HEK293T (cell line): Measurements from ENCODE around the gene YBX1.

Experiments
- ARNT ChIP-seq: fragments of 450-650 bp; IDR thresholded peaks from 2 replicates; pipeline ENCODE4 v1.6.1; 2017; ENCODE audit warnings: mild to moderate bottlenecking
- BHLHE40 ChIP-seq: fragments of 450-650 bp; IDR thresholded peaks from 2 replicates; pipeline ENCODE4 v1.6.1; 2016; ENCODE audit warnings: mild to moderate bottlenecking, moderate library complexity, borderline replicate concordance
- ELF4 ChIP-seq: fragments of 450-650 bp; IDR thresholded peaks from 2 replicates; pipeline ENCODE4 v1.6.1; 2017; ENCODE audit warnings: antibody characterized with exemption
- FOXA1 ChIP-seq: fragments of 450-650 bp; IDR thresholded peaks from 2 replicates; pipeline ENCODE4 v1.6.1; 2016; ENCODE audit warnings: mild to moderate bottlenecking
- FOXK2 ChIP-seq: fragments of 450-650 bp; IDR thresholded peaks from 2 replicates; pipeline ENCODE4 v1.6.1; 2016; ENCODE audit warnings: mild to moderate bottlenecking
- FOXM1 ChIP-seq: fragments of 450-650 bp; IDR thresholded peaks from 2 replicates; pipeline ENCODE4 v1.6.1; 2017; ENCODE audit warnings: mild to moderate bottlenecking, borderline replicate concordance
- HDGF ChIP-seq: fragments of 450-650 bp; IDR thresholded peaks from 2 replicates; pipeline ENCODE4 v1.6.1; 2017; ENCODE audit warnings: antibody characterized with exemption, borderline replicate concordance
- LEF1 ChIP-seq: fragments of 450-650 bp; IDR thresholded peaks from 2 replicates; pipeline ENCODE4 v1.6.1; 2017; ENCODE audit warnings: mild to moderate bottlenecking, borderline replicate concordance
- NFRKB ChIP-seq: fragments of 450-650 bp; IDR thresholded peaks from 2 replicates; pipeline ENCODE4 v1.6.1; 2016; ENCODE audit warnings: mild to moderate bottlenecking, moderate library complexity
- SP1 ChIP-seq: fragments of 450-650 bp; IDR thresholded peaks from 2 replicates; pipeline ENCODE4 v1.6.1; 2017
- SUZ12 ChIP-seq: fragments of 450-650 bp; IDR thresholded peaks from 2 replicates; pipeline ENCODE4 v1.6.1; 2016; ENCODE audit warnings: mild to moderate bottlenecking
- TARDBP ChIP-seq: fragments of 450-650 bp; IDR thresholded peaks from 2 replicates; pipeline ENCODE4 v1.6.1; 2016
- ZNF384 ChIP-seq: fragments of 450-650 bp; IDR thresholded peaks from 2 replicates; pipeline ENCODE4 v1.6.1; 2016
- TF ChIP-seq, protein P1 (sequence below): fragments of 450-650 bp; IDR thresholded peaks from 2 replicates; pipeline ENCODE4 v1.6.1; 2016

DNA sequence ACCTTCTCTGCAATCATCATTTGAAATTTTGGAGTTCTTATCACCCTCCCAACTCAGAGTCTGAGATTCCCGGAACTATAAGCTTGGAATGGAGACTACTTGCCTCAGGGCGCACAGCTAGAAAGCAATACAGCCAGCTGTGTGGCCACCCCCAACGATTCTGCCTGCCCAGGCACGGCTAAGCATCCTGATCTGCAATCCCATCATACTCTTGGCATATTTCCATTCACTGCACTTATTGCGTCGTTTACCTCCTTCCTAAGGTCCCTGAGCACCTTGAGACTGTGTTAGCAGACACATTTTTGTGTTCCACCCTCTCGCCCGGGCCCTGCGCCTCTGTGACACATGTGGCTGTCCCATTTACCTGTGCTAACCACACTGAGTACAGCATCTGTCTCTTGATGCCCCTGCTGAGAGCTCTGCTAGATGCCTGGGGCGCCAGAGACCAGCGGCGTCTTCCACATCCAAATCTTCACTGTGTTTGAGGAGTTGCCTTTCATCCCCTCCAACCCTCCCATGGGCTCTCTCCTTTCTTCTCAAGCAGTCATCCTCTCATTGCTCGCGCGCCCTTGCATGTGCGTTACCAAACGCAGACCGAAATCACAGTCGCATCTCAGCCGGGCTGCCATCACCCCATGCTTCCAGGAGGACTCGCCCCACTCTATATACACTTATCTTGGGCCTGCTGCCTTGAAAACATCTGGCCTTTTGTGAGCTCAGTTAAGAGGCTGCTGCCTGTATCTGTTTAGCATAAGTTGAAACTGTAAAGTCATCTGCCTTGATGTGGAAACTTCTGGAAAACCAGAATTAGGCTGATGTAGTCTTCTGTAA lies 61.3 kb downstream of the YBX1 start:
- TF ChIP-seq BHLHE40 (no peak), TARDBP (no peak), HDGF (no peak), FOXM1 (no peak), FOXK2 (no peak), SP1 (no peak), ELF4 (no peak), NFRKB (no peak), ARNT (no peak), LEF1 (no peak), ZNF384 (no peak), FOXA1 (no peak), SUZ12 (no peak)
- TF ChIP-seq, protein P1, sequence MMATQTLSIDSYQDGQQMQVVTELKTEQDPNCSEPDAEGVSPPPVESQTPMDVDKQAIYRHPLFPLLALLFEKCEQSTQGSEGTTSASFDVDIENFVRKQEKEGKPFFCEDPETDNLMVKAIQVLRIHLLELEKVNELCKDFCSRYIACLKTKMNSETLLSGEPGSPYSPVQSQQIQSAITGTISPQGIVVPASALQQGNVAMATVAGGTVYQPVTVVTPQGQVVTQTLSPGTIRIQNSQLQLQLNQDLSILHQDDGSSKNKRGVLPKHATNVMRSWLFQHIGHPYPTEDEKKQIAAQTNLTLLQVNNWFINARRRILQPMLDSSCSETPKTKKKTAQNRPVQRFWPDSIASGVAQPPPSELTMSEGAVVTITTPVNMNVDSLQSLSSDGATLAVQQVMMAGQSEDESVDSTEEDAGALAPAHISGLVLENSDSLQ = no peak
